ENCODE data around the gene EXOC3L2.

GRCh38 chr19:45238556-45238955, 6.7 kb downstream of the EXOC3L2 start:
- TF ChIP-seq CBFB (IDR thresholded peaks at IDR 0.05; ENCODE audit: low read depth) = no peak
- no peak for TF ChIP-seq CREM (IDR thresholded peaks at IDR 0.05; ENCODE audit: low read depth)
- TF ChIP-seq POLR2A (IDR thresholded peaks at IDR 0.05; ENCODE audit: low read depth, low read length) = no peak
- TF ChIP-seq CTCF (IDR thresholded peaks at IDR 0.05 in 2 of 3, conservative IDR thresholded peaks at IDR 0.05 in 1 of 3; ENCODE audit: control insufficient read depth in 2 of 3, extremely low read depth in 1 of 3, insufficient read depth in 1 of 3, low read depth in 3 of 3, low read length in 3 of 3) = no peak

Data from GM12878 (cell line).